Measurements from ENCODE around the gene CATSPERE. TPM values are rescaled to one million over a fixed set of nuclear protein-coding genes. Genes with fewer than 3 reads are reported as not detected.

Gene CATSPERE
- total RNA-seq, 2 donors from 2014 or later = 1.5 TPM

GRCh38 chr1:244601336-244601735 lies 140.3 kb downstream of the CATSPERE start:
- DNase-seq (ENCODE audit: low spot score) = no peak
- intact Hi-C loops (cut with DNase I) = loop anchor here (5.0 to 10.0 kb wide), 4 partner anchors 196 to 443 kb away; no protein-coding TSS in a partner anchor

DNA sequence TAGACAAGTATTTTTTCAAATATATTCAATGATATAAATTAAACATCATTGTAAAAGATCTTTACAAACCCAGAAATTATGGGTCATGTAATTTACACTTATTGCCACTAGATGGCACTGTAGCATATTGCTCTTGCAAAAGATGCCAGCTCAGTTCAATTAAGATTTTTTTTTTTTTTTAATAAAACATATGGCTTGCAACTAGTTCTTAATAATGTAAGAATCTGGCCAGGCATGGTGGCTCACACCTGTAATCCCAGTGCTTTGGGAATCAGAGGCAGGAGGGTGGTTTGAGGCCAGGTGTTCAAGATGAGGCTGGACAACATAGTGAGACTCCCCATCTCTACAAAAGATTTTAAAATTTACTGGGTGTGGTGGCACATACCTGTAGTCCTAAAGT lies 142.4 kb downstream of the CATSPERE start:
- DNase-seq (ENCODE audit: low spot score) = no peak
- intact Hi-C loops (cut with DNase I) = loop anchor here (5.0 to 10.0 kb wide), 4 partner anchors 194 to 441 kb away; no protein-coding TSS in a partner anchor

GRCh38 chr1:244605835-244606370 lies 144.8 kb downstream of the CATSPERE start:
- intact Hi-C loops (cut with DNase I) = loop anchor here in 1 of 2 donors (5.0 to 10.0 kb wide), 2 partner anchors 191 to 439 kb away; no protein-coding TSS in a partner anchor
- DNase-seq (ENCODE audit: low spot score) = no peak

DNA sequence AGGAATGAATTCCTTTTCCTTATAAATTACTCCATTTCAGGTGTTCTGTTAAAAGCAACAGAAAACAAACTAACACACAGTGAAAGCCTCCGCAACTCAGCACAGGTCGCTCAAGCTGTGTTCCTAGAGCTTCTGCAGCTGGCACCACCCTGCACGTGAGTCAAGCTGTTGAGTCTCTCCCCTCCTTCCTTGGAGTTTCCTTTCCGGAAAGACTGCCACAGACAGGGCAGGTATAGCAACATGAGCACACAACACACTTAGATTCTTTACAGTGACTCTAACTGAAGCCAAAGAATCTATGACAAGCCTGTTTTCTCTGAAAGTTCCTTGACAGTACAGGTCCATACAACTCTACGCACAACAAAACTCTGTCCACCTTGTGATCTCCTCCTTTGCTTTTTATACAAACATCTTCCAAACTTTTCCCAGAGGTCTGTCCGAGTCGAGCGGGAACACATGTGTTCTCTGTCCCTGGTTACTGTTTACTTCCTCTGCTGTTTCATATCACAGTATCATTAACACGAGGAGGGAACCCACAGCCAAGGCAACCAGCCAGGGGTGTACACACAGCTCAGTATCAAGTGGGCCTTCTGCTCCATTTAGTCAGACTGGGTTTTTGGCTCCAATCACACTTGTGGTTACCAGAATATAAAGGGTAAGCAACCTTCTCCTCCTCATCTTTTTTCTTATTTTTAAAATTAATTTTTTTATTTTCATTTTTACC lies 153.2 kb downstream of the CATSPERE start:
- DNase-seq (ENCODE audit: low spot score) = no peak
- intact Hi-C loops (cut with DNase I) = no loop called here

DNA sequence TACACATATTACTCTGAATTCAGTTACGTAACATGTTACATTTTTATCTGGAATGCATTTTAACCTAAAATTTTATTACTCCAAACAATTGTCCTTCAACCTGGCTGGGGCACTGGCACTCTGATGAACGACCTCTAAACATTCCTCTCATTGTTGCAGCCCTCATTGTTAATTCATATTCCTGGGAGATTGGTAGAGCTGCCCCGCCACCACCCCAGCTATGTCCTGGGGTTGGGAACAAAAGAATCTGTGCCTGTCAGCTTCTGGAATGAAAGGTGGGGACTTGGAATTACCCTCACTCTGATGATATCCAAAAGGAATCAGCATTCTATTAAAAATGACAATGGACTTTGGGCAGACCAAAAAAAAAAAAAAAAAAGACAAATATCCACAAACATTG lies 153.8 kb downstream of the CATSPERE start:
- no peak for DNase-seq (ENCODE audit: low spot score)
- intact Hi-C loops (cut with DNase I) = no loop called here

GRCh38 chr1:244615301-244615700 lies 154.2 kb downstream of the CATSPERE start:
- no peak for DNase-seq (ENCODE audit: low spot score)
- intact Hi-C loops (cut with DNase I) = no loop called here

DNA sequence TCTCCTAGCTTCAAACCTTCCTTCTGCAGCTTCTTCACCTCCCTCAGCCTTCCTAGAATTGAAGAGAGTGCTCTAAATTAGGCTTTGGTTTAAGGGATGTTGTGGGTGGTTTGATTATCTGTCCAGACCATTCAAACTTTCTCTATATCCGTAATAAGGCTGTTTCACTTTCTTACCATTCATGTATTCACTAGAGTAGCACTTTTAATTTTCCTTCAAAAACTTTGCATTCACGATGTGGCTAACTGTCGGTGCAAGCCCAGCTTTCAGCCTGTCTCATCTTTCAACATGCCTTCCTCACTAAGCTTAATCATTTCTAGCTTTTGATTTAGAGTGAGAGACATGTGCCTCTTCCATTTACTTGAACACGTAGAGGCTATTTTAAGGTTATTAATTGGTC lies 165.6 kb downstream of the CATSPERE start:
- no peak for DNase-seq (ENCODE audit: low spot score)
- intact Hi-C loops (cut with DNase I) = no loop called here

GRCh38 chr1:244628789-244629188 lies 167.7 kb downstream of the CATSPERE start:
- DNase-seq (ENCODE audit: low spot score) = no peak
- intact Hi-C loops (cut with DNase I) = no loop called here

- intact Hi-C loops (cut with DNase I) = no loop called here
- no peak for DNase-seq (ENCODE audit: low spot score)
Measured at GRCh38 chr1:244633140-244633539, 172.1 kb downstream of the CATSPERE start.

GRCh38 chr1:244634546-244634945 lies 173.5 kb downstream of the CATSPERE start:
- DNase-seq (ENCODE audit: low spot score) = no peak
- intact Hi-C loops (cut with DNase I) = no loop called here

- intact Hi-C loops (cut with DNase I) = no loop called here
- no peak for DNase-seq (ENCODE audit: low spot score)
Measured at GRCh38 chr1:244636488-244637259, 175.6 kb downstream of the CATSPERE start.

- intact Hi-C loops (cut with DNase I) = no loop called here
Measured at GRCh38 chr1:244639561-244639960, 178.5 kb downstream of the CATSPERE start.

GRCh38 chr1:244640917-244641316 lies 179.8 kb downstream of the CATSPERE start:
- DNase-seq (ENCODE audit: low spot score) = no peak
- intact Hi-C loops (cut with DNase I) = no loop called here

More at GRCh38 chr1:244639561-244639960, 178.5 kb downstream of the CATSPERE start:
- no peak for DNase-seq (ENCODE audit: low spot score)

DNA sequence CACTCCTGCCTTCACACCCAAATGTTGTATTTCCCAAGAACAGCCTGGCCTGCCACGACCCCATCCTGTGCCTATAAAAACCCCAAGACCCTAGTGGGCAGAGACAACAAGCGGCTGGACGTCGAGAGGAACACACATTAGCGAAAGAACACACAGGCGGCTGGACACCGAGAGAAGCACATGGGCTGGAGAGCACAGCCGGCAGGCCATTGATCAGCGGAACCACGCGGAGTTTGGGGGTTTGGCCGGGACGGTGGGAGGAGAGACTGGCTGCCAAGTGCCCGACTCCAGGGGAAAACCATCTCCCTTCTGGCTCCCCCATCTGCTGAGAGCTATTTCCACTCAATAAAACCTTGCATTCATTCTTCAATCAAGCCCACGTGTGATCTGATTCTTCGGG lies 181.5 kb downstream of the CATSPERE start:
- intact Hi-C loops (cut with DNase I) = no loop called here
- no peak for DNase-seq (ENCODE audit: low spot score)

- intact Hi-C loops (cut with DNase I) = no loop called here
- DNase-seq (ENCODE audit: low spot score) = no peak
Measured at GRCh38 chr1:244642988-244643387, 181.9 kb downstream of the CATSPERE start.

DNA sequence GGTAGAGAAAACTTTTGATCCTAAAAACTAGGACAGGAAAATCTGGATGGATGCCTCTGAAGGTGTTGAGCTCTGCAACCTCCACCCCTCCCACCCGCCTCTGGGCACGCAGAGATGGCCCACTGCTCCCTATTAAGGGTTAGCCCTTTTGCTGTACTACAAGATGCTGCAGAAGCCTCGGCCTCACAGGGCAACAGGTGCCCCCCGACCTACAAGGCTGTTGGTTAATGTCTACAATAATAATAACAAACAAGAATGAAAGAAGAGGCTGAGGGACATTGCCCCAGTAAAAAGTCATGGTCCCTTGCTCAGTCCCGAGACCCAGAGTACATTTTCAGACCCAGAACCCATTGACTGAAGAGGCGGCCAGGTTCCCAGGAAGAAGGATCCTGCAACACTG lies 184.3 kb downstream of the CATSPERE start:
- intact Hi-C loops (cut with DNase I) = no loop called here
- DNase-seq (ENCODE audit: low spot score) = no peak

- intact Hi-C loops (cut with DNase I) = no loop called here
- no peak for DNase-seq (ENCODE audit: low spot score)
Measured at GRCh38 chr1:244645890-244646289, 184.8 kb downstream of the CATSPERE start.

- intact Hi-C loops (cut with DNase I) = no loop called here
- DNase-seq (ENCODE audit: low spot score) = no peak
Measured at GRCh38 chr1:244647819-244648218, 186.7 kb downstream of the CATSPERE start.

- intact Hi-C loops (cut with DNase I) = no loop called here
- DNase-seq (ENCODE audit: low spot score) = no peak
Measured at GRCh38 chr1:244651956-244652622, 191.0 kb downstream of the CATSPERE start.

Measured in posterior vena cava (tissue), 2 donors.